Measurements from ENCODE around the gene UBLCP1. TPM values are rescaled to one million over a fixed set of nuclear protein-coding genes. Genes with fewer than 3 reads are reported as not detected.

UBLCP1 gene
- total and polyA plus RNA-seq, 2 of the 13 experiments (the other 11 are each of a cell fraction or from before 2014, with no cell fraction given) = 6.5 to 12.6 TPM

GRCh38 chr5:159262859-159263568, at the start of gene UBLCP1 (continued):
- TF ChIP-seq HOXA5 (CRISPR knock-in tag; IDR thresholded peaks at IDR 0.05) (peak; percentile 87; the same call in 1 of the 2 replicates), ZNF678 (CRISPR knock-in tag; IDR thresholded peaks at IDR 0.05) (no peak), PHF21A (CRISPR knock-in tag; IDR thresholded peaks at IDR 0.05) (peak; percentile 54; the same call in 1 of the 2 replicates), PHF5A (CRISPR knock-in tag; IDR thresholded peaks at IDR 0.05; ENCODE audit: low read depth, unreplicated experiment) (no peak), ZMAT3 (CRISPR knock-in tag; conservative IDR thresholded peaks at IDR 0.05) (0 out of 2 replicates have a peak, but pooled peaks have one; percentile 58), ONECUT2 (CRISPR knock-in tag; IDR thresholded peaks at IDR 0.05) (no peak), ZBTB7A (CRISPR knock-in tag; IDR thresholded peaks at IDR 0.05) (no peak), MYPOP (CRISPR knock-in tag; IDR thresholded peaks at IDR 0.05) (no peak), KDM4B (CRISPR knock-in tag; IDR thresholded peaks at IDR 0.05) (no peak), SIN3A (IDR thresholded peaks at IDR 0.05; ENCODE audit: borderline replicate concordance, low read depth, low read length) (peak; percentile 84), ARID2 (CRISPR knock-in tag; IDR thresholded peaks at IDR 0.05; ENCODE audit: borderline replicate concordance) (no peak), SP5 (CRISPR knock-in tag; IDR thresholded peaks at IDR 0.05; ENCODE audit: borderline replicate concordance, low read depth) (peak; percentile 52), IKZF4 (CRISPR knock-in tag; IDR thresholded peaks at IDR 0.05; ENCODE audit: borderline replicate concordance, low read depth, not compliant biosample characterization) (no peak), ZNF224 (CRISPR knock-in tag; IDR thresholded peaks at IDR 0.05) (peak; percentile 87), RFX3 (CRISPR knock-in tag; IDR thresholded peaks at IDR 0.05) (no peak), BORCS8-MEF2B (CRISPR knock-in tag; IDR thresholded peaks at IDR 0.05) (peak; percentile 72; the same call in 1 of the 2 replicates), MEIS1 (CRISPR knock-in tag; IDR thresholded peaks at IDR 0.05; ENCODE audit: borderline replicate concordance) (no peak), ZSCAN30 (CRISPR knock-in tag; IDR thresholded peaks at IDR 0.05) (no peak), ISX (CRISPR knock-in tag; conservative IDR thresholded peaks at IDR 0.05) (no peak), U2AF1 (optimal IDR thresholded peaks at IDR 0.05; ENCODE audit: low read depth, low read length) (no peak), ZNF280B (CRISPR knock-in tag; IDR thresholded peaks at IDR 0.05; ENCODE audit: borderline replicate concordance) (peak; percentile 74; the same call in 1 of the 2 replicates), ZNF142 (CRISPR knock-in tag; IDR thresholded peaks at IDR 0.05) (no peak), ZNF136 (CRISPR knock-in tag; IDR thresholded peaks at IDR 0.05; ENCODE audit: low read depth) (peak; percentile 79; the same call in 1 of the 2 replicates)
